Measurements from ENCODE around the gene GCKR.

Gene GCKR

DNA sequence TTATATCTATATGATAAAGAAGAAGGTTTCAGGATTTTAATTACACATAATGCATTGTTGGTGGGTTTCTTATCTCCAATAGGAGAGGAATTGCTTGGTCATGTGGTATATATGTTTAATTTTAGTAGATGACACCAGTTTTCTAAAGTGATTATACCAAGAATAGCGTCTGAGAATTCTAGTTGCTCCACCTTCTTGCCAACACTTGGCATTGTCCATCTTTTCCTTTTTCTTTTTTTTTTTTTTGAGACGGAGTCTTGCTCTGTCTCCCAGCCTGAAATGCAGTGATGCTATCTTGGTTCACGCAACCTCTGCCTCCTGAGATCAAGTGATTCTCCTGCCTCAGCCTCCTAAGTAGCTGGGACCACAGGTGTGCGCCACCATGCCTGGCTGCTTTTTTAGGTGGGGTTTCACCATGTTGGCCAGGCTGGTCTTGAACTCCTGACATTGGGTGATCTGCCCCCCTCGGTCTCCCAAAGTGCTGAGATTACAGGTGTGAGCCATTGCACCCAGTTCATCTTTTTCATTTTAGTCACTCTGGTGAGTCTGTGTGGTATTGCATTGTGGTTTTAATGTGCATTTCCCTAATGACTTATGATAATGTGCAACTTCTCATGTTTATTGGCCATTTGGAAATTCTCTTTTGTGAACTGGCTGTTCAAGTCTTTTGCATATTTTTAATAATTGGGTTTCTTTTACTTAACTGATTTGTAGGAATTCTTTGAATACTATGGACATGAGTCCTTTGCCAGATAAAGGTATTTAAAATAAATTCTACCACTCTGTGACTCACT is 48.9 kb downstream of the GCKR start:
- DNase-seq = no peak
- H3K4me2 ChIP-seq (ENCODE audit: low read depth, low read length) = no peak overlapping the region
- H3F3A ChIP-seq (ENCODE audit: insufficient read depth, low read length) = no peaks in the 10 kb centered on the region
- no peak overlapping the region for H2AFZ ChIP-seq (ENCODE audit: low read length)
- H3K79me2 ChIP-seq (ENCODE audit: low read length) = no peaks in the 10 kb centered on the region
- no peaks in the 10 kb centered on the region for H3K9me3 ChIP-seq (replicated peaks; ENCODE audit: insufficient read depth, low read length)
- H3K36me3 ChIP-seq (replicated peaks; ENCODE audit: insufficient read depth, low read length) = no peaks in the 10 kb centered on the region
- no peak overlapping the region for H3K9ac ChIP-seq (ENCODE audit: low read length)
- TF ChIP-seq EZH2 (optimal IDR thresholded peaks at IDR 0.05; ENCODE audit: low read depth, low read length) (no peak), EZH2phosphoT487 (IDR thresholded peaks at IDR 0.05; ENCODE audit: low read length) (no peak)
- TF ChIP-seq, protein P1, sequence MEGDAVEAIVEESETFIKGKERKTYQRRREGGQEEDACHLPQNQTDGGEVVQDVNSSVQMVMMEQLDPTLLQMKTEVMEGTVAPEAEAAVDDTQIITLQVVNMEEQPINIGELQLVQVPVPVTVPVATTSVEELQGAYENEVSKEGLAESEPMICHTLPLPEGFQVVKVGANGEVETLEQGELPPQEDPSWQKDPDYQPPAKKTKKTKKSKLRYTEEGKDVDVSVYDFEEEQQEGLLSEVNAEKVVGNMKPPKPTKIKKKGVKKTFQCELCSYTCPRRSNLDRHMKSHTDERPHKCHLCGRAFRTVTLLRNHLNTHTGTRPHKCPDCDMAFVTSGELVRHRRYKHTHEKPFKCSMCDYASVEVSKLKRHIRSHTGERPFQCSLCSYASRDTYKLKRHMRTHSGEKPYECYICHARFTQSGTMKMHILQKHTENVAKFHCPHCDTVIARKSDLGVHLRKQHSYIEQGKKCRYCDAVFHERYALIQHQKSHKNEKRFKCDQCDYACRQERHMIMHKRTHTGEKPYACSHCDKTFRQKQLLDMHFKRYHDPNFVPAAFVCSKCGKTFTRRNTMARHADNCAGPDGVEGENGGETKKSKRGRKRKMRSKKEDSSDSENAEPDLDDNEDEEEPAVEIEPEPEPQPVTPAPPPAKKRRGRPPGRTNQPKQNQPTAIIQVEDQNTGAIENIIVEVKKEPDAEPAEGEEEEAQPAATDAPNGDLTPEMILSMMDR (IDR thresholded peaks at IDR 0.05; ENCODE audit: low read length) = no peak
- no peaks in the 10 kb centered on the region for H4K20me1 ChIP-seq (ENCODE audit: insufficient read depth, low read length)
- H3K27ac ChIP-seq (ENCODE audit: low read length) = no peak overlapping the region
- no peaks in the 10 kb centered on the region for H3K9me2 ChIP-seq (replicated peaks; ENCODE audit: insufficient read depth, low read length)
- no peaks in the 10 kb centered on the region for H3K27me3 ChIP-seq (replicated peaks; ENCODE audit: insufficient read depth, low read length)
- H3K4me1 ChIP-seq (ENCODE audit: low read length) = no peaks in the 10 kb centered on the region
- no peak overlapping the region for H3K4me3 ChIP-seq (ENCODE audit: low read length)

DNA sequence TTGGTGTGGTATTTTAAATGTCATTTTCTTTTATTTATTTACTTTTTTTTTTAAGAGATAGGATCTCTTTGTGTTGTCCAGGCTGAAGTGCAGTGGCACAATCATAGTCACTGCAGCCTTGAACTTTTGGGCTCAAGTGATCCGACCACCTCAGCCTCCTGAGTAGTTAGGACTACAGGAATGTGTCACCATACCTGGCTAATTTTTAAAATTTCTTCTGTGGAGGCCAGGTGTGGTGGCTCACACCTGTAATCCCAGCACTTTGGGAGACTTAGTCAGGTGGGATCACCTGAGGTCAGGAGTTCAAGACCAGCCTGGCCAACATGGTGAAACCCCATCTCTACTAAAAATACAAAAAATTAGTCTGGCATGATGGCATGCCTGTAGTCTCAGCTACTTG is 52.7 kb downstream of the GCKR start:
- Histone ChIP-seq H3K36me3 (replicated peaks; ENCODE audit: insufficient read depth, low read length) (no peaks in the 10 kb centered on the region), H3K27me3 (replicated peaks; ENCODE audit: insufficient read depth, low read length) (no peaks in the 10 kb centered on the region; the same call in 1 of the 2 replicates), H3K9ac (ENCODE audit: low read length) (no peak overlapping the region), H4K20me1 (ENCODE audit: insufficient read depth, low read length) (no peaks in the 10 kb centered on the region), H3K27ac (ENCODE audit: low read length) (no peak overlapping the region), H2AFZ (ENCODE audit: low read length) (no peak overlapping the region), H3K4me2 (ENCODE audit: low read depth, low read length) (no peak overlapping the region), H3K4me1 (ENCODE audit: low read length) (no peaks in the 10 kb centered on the region), H3K9me3 (replicated peaks; ENCODE audit: insufficient read depth, low read length) (no peaks in the 10 kb centered on the region), H3F3A (ENCODE audit: insufficient read depth, low read length) (no peaks in the 10 kb centered on the region), H3K79me2 (ENCODE audit: low read length) (no peaks in the 10 kb centered on the region), H3K9me2 (replicated peaks; ENCODE audit: insufficient read depth, low read length) (no peaks in the 10 kb centered on the region), H3K4me3 (ENCODE audit: low read length) (no peak overlapping the region)
- TF ChIP-seq EZH2 (optimal IDR thresholded peaks at IDR 0.05; ENCODE audit: low read depth, low read length) = no peak
- TF ChIP-seq, protein P1 (IDR thresholded peaks at IDR 0.05; ENCODE audit: low read length) = no peak
- TF ChIP-seq EZH2phosphoT487 (IDR thresholded peaks at IDR 0.05; ENCODE audit: low read length) = no peak
- no peak for DNase-seq

DNA sequence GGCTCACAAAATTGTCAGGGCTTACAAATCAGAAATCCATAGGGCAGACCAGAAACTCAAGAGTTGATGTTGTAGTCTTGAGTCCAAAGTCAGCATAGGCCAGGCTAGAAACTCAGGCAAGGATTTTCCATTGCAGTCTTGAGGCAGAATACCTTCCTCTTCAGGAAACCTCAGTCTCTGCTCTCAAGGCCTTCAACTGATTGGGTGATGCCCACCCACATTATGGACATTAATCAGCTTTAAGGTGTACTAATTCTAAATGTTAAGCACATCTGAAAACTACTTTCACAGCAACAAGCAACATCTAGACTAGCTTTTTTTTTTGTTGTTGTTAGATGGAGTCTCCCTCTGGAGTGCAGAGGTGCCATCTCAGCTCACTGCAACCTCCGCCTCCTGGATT is 54.9 kb downstream of the GCKR start:
- Histone ChIP-seq H3K27me3 (replicated peaks; ENCODE audit: insufficient read depth, low read length) (no peaks in the 10 kb centered on the region; the same call in 1 of the 2 replicates), H3K4me3 (ENCODE audit: low read length) (no peak overlapping the region), H4K20me1 (ENCODE audit: insufficient read depth, low read length) (no peaks in the 10 kb centered on the region), H3F3A (ENCODE audit: insufficient read depth, low read length) (no peaks in the 10 kb centered on the region), H3K9ac (ENCODE audit: low read length) (no peak overlapping the region), H2AFZ (ENCODE audit: low read length) (no peak overlapping the region), H3K4me2 (ENCODE audit: low read depth, low read length) (no peak overlapping the region), H3K79me2 (ENCODE audit: low read length) (no peaks in the 10 kb centered on the region), H3K4me1 (ENCODE audit: low read length) (no peaks in the 10 kb centered on the region), H3K9me2 (replicated peaks; ENCODE audit: insufficient read depth, low read length) (no peaks in the 10 kb centered on the region), H3K36me3 (replicated peaks; ENCODE audit: insufficient read depth, low read length) (no peaks in the 10 kb centered on the region), H3K9me3 (replicated peaks; ENCODE audit: insufficient read depth, low read length) (no peaks in the 10 kb centered on the region), H3K27ac (ENCODE audit: low read length) (no peak overlapping the region)
- DNase-seq = no peak
- TF ChIP-seq EZH2phosphoT487 (IDR thresholded peaks at IDR 0.05; ENCODE audit: low read length) (no peak), EZH2 (optimal IDR thresholded peaks at IDR 0.05; ENCODE audit: low read depth, low read length) (no peak)
- TF ChIP-seq, protein P1 (IDR thresholded peaks at IDR 0.05; ENCODE audit: low read length) = no peak

All from MM.1S (cell line).